ENCODE measurements around the gene KIF7.
A peak's percentile ranks its signal among the peaks of the same experiment; 100 is the strongest.

Gene KIF7

GRCh38 chr15:89677381-89677780 lies 22.1 kb upstream of the KIF7 start:
- TF ChIP-seq GATA2 (IDR thresholded peaks at IDR 0.05; ENCODE audit: low read depth, low read length) (no peak), GATA3 (IDR thresholded peaks at IDR 0.05; ENCODE audit: low read depth, low read length) (no peak)

DNA sequence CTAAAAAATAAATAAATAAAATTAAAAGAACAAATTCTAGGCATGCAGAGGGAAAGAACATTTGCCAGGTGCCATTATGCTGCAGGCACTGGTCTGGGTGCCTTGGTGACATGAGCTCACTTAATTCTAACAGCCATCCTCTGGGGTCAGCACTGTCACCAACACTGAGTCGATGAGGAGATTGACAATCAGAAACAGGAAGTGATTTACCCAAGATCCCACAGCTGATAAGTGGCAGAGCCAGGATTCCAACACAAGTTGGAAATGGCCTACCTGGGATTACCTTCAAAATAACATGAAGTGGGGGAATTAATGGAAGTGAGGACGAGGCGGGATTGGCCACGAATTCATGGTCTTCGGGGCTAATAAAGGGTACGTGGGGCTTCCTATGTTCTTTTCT lies 20.3 kb upstream of the KIF7 start:
- no peak for TF ChIP-seq GATA3 (IDR thresholded peaks at IDR 0.05; ENCODE audit: low read depth, low read length)
- TF ChIP-seq GATA2 (IDR thresholded peaks at IDR 0.05; ENCODE audit: low read depth, low read length) = peak; percentile 29; the same call in 1 of the 2 replicates

DNA sequence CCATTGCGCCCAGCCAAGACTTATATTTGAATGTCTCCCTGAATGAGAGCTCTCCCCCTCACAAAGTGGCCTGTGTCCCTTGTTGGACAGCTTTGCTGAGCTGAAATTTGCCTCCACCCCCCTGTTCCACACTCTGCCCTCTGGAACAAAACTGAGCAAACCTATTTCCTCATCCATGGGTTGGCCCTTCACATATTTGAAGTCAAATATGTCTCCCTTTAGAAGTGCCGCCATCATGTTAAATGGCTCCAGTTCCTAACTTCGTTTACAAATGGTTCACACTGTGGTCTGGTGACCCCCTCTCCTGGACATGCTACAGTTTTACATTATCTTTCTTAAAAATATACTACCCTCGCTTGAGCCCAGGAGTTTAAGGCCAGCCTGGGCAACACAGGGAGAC lies 19.3 kb upstream of the KIF7 start:
- TF ChIP-seq GATA3 (IDR thresholded peaks at IDR 0.05; ENCODE audit: low read depth, low read length) (no peak), GATA2 (IDR thresholded peaks at IDR 0.05; ENCODE audit: low read depth, low read length) (no peak)

DNA sequence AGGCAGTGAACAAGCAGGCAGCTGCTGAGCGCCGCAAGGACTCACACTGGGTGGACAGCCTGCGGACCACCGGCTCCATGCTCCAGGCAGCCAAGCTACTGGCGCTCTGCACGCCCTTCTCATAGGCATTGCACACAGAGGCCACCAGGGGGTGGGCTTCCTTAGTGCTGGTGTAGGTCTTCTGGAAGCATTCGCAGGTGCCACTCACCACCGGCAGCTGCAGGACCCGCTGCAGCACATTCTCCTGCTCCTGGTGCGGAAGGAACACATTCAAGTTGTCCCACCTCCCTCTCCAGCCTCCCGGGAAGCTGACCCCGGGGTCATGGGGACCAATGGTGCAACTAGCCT lies 17.9 kb upstream of the KIF7 start:
- TF ChIP-seq GATA2 (IDR thresholded peaks at IDR 0.05; ENCODE audit: low read depth, low read length) (no peak), GATA3 (IDR thresholded peaks at IDR 0.05; ENCODE audit: low read depth, low read length) (no peak)

GRCh38 chr15:89672221-89673164 lies 17.2 kb upstream of the KIF7 start:
- TF ChIP-seq GATA2 (IDR thresholded peaks at IDR 0.05; ENCODE audit: low read depth, low read length) (peak; percentile 91), GATA3 (IDR thresholded peaks at IDR 0.05; ENCODE audit: low read depth, low read length) (no peak)

DNA sequence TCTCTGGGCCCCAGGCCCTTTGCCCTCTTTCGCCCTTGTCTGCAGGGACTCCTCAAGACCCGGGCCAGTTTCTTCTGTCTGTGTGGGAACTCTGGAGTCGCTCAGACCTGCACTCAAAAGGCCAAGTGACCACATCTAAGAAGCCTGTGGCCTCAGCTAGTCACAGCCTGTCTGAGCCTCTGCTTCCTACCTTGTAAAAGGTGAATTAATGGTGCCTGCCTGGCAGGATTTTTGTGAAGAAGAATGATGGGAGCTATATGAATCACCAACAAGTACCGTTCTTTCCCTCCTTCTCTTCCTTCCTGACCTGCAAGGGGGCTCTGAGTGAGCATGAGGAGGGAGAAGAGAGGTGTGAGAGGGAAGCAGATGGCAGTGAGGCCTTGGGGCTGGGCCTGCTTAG lies 16.4 kb upstream of the KIF7 start:
- TF ChIP-seq GATA3 (IDR thresholded peaks at IDR 0.05; ENCODE audit: low read depth, low read length) (no peak), GATA2 (IDR thresholded peaks at IDR 0.05; ENCODE audit: low read depth, low read length) (no peak)

GRCh38 chr15:89670971-89671560 lies 15.8 kb upstream of the KIF7 start:
- no peak for TF ChIP-seq GATA2 (IDR thresholded peaks at IDR 0.05; ENCODE audit: low read depth, low read length)
- no peak for TF ChIP-seq GATA3 (IDR thresholded peaks at IDR 0.05; ENCODE audit: low read depth, low read length)

DNA sequence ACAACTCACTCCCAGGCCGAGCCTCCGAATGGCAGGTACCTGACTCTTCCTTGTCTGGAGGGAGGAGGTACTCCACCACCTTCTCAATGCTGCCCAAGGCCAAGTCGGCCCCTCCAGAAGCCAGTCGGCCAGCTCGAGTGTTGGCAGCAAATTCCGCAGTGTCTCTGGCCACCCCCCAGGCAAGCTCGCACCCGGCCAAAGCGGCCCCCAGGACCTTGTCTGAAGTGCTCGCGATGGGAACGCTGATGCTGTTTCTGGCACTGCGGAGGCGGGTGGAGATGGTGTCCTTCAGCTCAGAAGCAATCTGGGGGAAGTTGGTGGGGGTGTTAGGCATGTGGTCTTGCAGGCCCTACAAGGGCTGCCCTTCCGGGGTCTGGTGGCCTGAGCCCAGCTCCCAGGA lies 14.7 kb upstream of the KIF7 start:
- TF ChIP-seq GATA3 (IDR thresholded peaks at IDR 0.05; ENCODE audit: low read depth, low read length) = no peak
- no peak for TF ChIP-seq GATA2 (IDR thresholded peaks at IDR 0.05; ENCODE audit: low read depth, low read length)

DNA sequence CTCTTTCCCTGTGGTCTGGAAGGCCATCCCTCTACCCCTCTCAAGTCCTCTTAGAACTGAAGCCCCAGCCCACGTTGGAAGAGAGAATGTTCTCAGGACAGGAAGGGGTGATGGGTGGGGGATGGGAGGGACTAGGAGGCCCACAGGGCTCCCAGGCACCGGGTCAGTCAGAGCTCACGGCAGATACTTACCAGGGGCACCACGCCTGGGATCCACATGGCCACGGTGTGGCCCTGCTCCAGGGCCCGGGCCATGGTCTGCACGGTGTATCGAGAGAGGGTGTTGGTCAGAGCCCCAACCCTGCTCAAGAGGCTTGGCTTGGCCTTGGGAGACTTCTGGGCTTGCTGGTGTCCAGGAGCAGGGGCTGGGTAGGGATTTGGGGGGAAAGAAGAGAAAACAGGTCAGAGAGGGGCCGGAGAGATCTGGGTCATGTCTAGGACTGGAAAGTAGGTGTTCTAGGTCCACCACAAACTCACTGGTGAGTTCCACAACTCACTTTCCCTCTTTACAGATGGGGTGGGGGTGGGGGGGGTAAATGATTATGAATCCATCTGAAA lies 14.1 kb upstream of the KIF7 start:
- no peak for TF ChIP-seq GATA2 (IDR thresholded peaks at IDR 0.05; ENCODE audit: low read depth, low read length)
- no peak for TF ChIP-seq GATA3 (IDR thresholded peaks at IDR 0.05; ENCODE audit: low read depth, low read length)

- TF ChIP-seq GATA2 (IDR thresholded peaks at IDR 0.05; ENCODE audit: low read depth, low read length) (no peak), GATA3 (IDR thresholded peaks at IDR 0.05; ENCODE audit: low read depth, low read length) (no peak)
Measured at GRCh38 chr15:89668171-89668570, 12.9 kb upstream of the KIF7 start.

GRCh38 chr15:89667706-89667960 lies 12.4 kb upstream of the KIF7 start:
- TF ChIP-seq GATA2 (IDR thresholded peaks at IDR 0.05; ENCODE audit: low read depth, low read length) = no peak
- TF ChIP-seq GATA3 (IDR thresholded peaks at IDR 0.05; ENCODE audit: low read depth, low read length) = no peak

- TF ChIP-seq GATA3 (IDR thresholded peaks at IDR 0.05; ENCODE audit: low read depth, low read length) (no peak), GATA2 (IDR thresholded peaks at IDR 0.05; ENCODE audit: low read depth, low read length) (no peak)
Measured at GRCh38 chr15:89666858-89667705, 11.8 kb upstream of the KIF7 start.

- TF ChIP-seq GATA3 (IDR thresholded peaks at IDR 0.05; ENCODE audit: low read depth, low read length) (no peak), GATA2 (IDR thresholded peaks at IDR 0.05; ENCODE audit: low read depth, low read length) (no peak)
Measured at GRCh38 chr15:89666184-89666857, 11.1 kb upstream of the KIF7 start.

All from SH-SY5Y (cell line).